ENCODE results near the gene MAGI1.

Gene MAGI1

DNA sequence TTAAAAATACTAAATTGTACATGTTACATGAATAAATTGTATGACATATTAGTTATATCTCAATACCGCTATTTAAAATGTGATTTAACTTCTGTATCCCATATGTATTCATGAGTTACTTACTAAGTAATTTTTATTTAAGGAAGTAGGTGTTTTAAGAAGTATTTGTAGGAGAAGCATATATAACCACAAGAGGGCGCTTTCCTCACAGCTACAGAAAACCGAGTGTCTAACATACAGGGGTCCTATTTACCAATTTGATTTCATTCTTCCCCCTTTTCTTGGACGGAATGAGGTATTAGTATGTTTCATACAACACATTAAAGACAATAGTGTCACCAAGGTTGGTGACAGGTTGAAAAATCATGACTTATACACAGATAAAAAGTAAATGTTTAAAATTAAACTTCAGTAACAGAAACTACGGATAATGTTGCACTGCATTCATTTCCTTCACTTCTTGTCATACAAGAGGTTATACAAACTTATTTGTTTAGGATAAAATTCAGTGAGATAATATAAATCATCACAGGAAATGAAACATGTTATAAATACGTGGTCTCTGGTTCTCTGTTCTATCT is 253.6 kb downstream of the MAGI1 start:
- peak; percentile 43 for DNase-seq

DNA sequence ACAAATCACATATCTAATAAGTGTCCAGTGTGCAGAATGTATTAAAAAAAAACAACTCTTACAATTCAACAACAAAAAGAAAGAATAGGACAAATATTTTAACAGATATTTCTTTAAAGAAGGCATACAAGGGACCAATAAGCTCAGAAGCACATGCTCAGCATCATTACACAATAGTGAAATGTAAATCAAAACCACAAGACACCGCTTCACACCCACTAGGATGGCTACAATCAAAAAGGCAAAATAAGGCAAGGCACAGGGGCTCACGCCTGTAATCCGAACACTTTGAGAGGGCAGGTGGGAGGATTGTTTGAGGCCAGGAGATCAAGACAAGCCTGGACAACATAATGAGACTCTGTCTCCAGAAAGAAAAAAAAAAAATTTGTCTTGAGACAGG is 255.6 kb downstream of the MAGI1 start:
- no peak for DNase-seq

DNA sequence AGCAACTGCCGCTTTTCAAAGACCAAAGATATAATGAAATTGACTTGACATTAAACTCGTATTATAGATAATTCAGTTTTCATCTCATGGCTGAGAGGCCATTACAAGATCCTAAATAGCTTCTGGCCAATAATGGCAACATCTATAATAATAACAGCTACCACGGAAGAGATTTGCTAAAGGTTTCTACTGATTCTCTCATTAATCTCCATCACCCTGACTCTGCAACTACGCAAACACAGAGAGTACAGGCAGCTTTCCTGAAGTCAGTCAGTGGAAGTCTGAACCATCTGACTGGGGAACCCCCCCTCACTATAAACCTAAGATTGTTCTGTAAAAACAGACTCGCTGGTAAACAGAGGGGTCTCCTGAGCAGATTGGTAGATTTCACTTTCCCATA is 257.1 kb downstream of the MAGI1 start:
- no peak for DNase-seq

- DNase-seq, result no peak
Measured at GRCh38 chr3:65779390-65779789, 259.3 kb downstream of the MAGI1 start.

DNA sequence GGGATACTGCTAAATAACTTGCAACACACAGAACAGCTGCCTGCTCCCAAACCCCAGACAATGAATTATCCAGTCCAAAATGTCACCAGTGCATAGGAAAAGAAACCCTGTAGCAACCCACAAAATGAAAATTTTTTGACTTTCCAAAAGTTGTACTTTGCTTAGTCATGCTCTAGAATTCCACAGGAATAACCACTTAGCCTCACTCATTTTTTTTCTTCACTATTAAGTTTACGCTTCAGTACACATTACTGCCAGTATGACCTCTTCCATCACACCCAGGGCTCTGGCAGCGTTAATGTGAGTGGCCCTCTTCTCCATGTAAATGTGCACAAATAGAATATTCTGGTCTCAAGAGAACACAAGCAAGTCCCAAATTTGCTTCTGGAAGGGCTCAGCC is 259.8 kb downstream of the MAGI1 start:
- DNase-seq, result peak; percentile 76

DNA sequence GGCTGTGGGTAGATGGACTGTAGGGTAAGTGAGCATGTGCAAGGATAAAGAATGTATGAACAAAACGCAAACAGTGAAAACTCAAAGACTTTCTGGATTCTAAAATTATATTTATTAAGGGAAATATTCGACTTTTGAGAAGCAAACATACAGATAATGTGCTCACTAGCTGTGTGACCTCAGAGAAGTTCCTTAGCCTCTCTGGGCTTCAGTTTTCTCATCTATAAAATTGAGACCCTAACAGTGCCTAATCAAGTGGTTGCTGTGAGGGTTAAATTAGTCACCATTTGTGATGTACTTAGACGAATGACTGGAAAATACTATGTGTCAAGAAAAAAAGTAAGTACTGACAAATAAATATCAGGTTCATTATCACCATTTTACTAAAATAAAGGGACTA is 261.7 kb downstream of the MAGI1 start:
- DNase-seq, result no peak

GRCh38 chr3:65776494-65776893 is 262.2 kb downstream of the MAGI1 start:
- DNase-seq, result no peak

- no peak for DNase-seq
Measured at GRCh38 chr3:65776081-65776480, 262.6 kb downstream of the MAGI1 start.

GRCh38 chr3:65772758-65773157 is 266.0 kb downstream of the MAGI1 start:
- DNase-seq, result no peak

DNA sequence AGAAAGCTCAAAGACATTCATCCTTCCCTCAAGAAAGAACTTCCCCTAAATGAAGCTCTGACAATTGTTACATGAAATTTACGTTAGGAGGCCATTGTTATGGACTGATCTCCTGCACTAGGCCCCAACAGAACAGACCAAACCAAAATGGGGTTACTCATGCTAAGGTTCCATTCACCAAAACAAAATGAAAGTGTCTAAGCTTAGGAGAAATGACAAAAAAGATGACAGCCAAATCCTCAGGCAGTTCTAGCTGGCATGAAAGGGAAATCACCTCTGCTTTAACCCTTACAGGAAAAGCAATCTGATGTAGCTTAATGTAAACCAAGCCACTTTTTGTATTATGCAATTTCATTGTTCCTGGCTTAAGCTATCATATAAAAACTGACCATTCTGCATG is 271.2 kb downstream of the MAGI1 start:
- no peak for DNase-seq

DNA sequence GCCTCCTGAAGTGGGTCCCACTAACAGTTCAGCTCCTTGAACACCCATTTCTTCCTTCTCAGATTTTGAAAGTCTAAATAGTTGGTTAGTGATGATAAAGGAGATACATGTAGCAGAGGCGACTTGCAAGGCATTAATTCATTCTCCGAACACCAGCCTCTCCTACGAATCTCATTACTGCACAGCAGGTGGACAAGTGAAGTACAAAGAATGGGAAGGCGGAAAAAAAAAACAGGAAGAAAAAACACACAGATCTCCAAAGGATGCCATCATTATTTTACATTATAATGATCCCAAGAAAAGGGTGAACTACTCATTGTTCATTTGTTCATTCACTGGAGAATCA is 276.5 kb downstream of the MAGI1 start:
- DNase-seq, result no peak

DNA sequence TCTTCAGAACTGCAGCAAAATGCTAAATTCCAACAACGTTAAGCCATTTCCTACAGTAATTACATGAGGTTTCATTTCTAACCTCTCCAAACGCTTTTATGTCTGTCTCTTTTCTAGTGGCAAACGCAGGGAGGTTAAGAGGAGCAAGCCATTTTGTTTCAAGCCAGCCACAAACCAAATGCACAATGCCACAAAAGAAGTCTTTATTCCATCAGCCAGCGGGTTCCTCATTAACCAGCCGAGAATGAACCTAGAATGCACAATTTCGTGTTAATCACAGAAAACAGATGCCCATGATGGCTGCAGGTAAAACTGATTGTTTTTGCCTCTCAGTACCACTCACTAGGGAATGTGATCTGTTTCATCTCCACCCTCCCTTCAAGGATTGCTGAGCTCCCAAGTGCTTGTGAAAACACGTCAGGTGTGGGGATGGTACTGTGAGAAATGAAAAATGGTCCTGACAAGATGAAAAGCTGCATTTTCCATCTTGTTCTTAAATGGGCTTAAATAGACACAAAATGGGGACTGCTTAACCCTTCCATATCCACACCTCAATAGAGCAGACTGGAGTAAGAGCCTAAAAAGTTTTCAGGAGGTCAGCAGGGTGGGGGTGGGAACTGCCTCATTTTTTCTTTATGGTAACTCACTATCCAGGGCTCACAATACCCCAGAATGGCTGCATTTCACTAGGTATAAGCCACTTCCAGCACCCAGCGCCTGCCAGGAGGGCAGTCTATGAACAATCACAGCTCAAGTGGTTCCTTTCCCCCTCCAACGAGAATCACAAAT is 277.1 kb downstream of the MAGI1 start:
- no peak for DNase-seq

DNA sequence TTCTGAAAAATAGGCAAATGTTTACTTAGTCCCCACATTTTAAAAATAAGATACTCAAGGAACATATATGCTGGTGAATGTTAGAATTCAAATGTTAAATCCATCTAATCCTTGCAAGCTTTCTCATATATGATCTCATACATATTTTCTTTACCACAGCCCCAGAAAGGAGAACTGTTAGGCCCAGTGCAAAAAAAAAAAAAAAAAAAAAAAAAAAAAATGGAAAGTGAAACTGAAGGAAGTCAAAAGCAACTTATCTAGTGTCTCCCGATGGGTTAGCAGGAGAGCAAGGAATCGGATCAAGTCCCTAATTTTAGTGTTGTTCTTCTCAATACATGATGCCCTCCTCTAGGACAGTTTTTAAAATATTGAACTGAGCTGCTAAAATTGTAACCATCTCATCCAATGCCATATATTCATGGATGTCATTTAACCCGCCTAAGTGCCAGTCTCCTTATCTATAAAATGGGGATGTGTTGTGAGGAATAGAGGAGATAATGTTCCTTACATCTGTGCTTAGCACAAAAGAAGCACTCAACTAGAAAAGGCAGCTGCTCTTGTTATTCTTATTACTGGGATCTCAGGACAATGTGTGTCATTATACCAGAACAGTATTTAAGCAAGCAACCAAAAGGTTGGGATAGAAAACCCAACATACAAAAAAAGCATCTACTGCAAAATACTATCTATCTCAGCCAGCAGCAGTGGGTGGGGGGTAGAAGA is 279.7 kb downstream of the MAGI1 start:
- DNase-seq, result no peak

DNA sequence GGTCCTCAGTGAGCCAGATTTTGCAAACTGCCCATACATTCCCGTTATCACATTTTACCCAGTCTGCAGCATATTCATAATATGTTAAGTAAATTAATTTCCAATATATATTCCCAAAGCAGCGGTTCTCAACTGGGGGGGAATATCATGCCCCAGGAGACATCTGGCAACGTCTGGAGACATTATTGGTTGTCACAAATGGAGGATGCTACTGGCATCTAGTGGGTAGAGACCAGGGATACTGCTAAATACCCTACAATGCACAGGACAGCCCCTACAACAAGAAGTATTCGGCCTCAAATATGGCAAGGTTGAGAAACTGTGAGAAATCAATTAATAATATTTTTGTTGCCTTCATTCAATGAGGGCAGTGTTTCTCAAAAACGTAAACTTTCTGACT is 280.3 kb downstream of the MAGI1 start:
- DNase-seq, result no peak

DNA sequence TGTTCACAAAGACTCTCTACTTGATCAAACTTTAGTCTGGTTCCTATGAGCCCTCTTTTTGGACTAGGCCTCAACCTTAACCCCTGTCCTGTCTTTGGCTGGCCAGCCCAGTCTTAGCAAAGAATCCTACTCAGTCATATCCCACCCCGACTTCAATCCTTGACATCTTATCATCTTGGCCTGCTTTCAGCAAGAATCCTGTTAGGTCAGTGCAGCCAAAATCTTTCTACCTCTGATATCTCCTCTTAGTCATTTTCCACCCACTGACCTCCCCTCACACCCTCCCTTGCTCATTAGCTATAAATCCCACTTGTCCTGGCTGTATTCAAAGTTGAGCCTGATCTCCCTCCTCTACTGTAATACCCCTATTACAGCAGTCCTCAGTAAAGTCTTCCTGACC is 286.1 kb downstream of the MAGI1 start:
- no peak for DNase-seq

DNA sequence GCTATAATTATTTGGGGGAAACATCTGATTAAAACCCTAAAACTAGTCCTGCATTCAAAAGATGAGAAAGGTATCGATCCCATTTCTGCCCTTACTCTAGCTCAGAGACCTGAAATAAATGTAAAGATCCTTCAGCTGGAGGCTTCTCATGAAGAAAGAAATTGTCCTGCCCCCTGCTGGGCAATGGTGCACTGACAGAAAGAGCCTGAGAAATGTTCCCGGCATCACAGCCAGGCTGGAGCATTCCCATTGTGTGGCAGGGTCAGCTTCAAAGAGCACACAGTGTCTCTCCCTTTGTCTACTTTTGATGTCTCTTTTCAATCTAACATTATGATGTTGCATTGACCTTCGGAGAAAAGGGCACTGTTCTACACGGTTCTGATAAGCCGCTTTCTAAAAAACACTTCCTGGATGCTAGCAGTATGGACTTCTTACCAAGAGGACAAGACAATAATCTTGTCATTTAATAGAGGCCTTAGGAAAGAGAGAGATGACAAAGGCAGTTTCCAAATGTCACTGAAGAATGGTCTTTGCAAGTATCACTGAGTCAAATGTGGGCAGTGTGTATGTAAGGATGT is 287.5 kb downstream of the MAGI1 start:
- peak; percentile 10 for DNase-seq

- no peak for DNase-seq
Measured at GRCh38 chr3:65749066-65749465, 289.7 kb downstream of the MAGI1 start.

GRCh38 chr3:65748326-65748725 is 290.4 kb downstream of the MAGI1 start:
- DNase-seq, result no peak

GRCh38 chr3:65746848-65747247 is 291.9 kb downstream of the MAGI1 start:
- no peak for DNase-seq

- no peak for DNase-seq
Measured at GRCh38 chr3:65745306-65745705, 293.4 kb downstream of the MAGI1 start.

GRCh38 chr3:65742914-65743313 is 295.8 kb downstream of the MAGI1 start:
- DNase-seq, result no peak

DNA sequence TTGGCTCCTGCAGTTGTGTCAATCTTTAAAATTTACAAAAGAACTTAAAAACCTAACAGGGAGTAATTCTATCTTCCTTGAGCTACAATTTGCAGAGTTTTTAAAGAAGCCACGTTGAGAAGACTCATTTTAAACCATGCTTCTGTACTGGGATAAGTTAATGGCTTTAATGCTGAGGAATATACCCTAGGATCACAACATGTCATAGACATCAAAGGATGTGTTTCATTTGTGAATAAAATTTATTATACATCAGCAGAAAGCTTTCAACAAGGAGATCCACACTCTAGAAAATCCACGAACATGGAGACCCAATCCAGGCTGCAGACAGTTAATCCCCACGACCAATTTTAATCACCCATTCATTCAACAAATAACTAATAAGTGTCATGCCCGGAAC is 297.2 kb downstream of the MAGI1 start:
- DNase-seq, result no peak

DNA sequence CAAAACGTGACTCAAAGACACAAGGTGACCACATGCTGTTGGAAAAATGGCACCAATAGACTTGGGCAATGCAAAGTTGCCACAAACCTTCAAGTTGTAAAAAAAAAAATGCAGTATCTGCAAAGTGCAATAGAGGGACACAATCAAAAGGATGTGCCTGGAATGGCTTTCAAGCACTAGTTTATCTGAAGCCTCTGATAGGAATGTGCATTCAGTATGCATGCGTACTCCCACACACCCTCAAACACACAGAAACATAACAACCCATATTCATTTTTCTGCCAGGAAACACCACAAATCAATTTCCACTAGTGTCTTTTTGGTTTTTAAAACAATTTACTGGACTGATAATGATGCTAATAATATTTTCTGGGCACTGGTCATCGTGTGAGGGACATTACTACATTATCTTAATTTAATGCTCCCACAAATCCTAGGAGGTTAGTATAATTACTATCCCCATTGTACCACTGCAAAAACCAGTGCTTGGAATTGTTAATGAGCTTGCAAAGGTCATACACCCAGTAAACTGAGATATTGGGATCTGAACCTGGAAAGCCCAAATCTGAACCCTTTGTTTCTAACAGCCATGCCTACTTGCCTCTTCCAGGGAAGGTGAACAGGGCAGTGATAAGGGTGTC is 298.7 kb downstream of the MAGI1 start:
- DNase-seq, result no peak

DNA sequence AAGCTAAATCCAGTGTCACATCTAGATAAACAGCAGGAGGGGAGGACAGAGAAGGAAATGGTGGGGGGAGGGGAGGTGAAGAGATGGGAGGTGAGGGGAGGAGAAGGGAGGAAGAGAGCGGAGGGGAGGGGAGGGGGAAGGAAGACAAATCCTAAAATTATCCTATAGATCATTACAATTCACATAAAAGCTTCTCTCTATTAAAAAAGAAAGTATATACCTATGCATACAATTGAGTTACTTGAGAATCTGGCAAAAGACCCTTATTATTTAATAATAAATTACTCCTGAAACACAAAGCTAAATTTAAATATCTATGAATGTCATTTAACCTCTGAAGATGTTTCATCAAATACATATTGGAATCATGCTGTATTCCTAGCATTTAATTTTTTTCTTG is 303.9 kb downstream of the MAGI1 start:
- DNase-seq, result no peak
